NCI-H2029 treated with DMSO at 0.1 percent for 48 hours (cell line): Measurements from ENCODE around the gene BOC.

Source experiments
- DNase-seq: peaks from one replicate; lab custom pipeline; 2025; lab: John Stamatoyannopoulos, UW

BOC gene

GRCh38 chr3:113251817-113252216, 40.5 kb downstream of the BOC start:
- DNase-seq = no peak

DNA sequence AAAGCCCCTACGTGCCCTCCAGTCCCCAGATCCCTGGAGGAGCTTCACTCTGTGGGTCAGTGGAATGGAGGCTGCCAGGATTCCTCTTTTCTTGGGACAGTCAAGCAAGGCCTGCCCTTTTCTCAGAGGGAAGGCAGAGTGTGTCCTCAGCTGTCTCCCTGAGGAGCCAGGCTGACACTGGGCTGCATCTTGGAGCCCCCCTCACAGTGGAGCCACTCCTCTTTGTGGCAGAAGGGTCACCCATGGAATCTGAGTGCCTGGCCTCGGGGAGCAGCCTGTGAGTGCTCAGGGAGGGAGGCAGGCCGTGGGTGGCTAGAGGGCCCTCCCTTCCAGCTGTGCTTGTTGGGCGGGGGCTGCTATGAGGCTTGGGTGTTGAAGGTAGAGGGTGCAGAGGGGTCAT, 41.2 kb downstream of the BOC start:
- DNase-seq = no peak

GRCh38 chr3:113253702-113254101, 42.3 kb downstream of the BOC start:
- no peak for DNase-seq

DNA sequence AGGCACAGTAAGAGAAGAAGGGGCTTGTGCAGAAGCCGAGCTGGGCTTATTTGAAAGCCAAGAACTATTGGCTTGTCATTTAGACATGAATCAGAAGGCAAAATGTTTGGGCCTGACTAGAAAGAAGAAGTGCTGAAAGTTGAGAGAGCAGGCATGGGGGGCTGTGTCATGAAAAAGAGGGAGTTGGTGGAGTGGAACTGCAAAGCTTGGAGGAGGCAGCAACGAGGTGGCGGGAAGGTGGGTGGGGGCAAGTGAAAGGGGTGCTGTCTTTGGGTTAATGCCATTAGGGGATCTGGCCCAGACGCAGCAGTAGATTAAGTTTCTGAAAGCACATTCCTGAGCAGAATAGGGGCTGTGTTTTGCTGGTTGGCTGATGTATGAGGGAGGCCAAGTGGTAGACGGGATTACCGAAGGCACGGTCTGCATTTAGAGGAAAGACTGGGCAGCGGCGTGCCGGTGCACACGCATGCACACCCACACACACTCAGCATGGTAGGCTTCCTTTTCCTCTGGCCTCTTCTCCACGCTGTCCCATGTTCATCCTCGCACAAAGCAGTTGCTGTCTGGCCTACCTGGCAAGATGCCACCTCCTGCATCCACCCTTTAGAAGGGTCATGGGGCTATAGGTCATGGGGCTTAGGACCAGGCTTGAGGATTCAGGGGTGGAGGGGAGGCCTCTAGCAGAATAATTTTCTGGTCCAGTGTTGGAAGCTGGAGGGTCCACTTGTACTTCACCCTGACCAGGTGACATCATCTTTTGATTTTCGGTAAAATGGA, 43.0 kb downstream of the BOC start:
- DNase-seq = no peak

DNA sequence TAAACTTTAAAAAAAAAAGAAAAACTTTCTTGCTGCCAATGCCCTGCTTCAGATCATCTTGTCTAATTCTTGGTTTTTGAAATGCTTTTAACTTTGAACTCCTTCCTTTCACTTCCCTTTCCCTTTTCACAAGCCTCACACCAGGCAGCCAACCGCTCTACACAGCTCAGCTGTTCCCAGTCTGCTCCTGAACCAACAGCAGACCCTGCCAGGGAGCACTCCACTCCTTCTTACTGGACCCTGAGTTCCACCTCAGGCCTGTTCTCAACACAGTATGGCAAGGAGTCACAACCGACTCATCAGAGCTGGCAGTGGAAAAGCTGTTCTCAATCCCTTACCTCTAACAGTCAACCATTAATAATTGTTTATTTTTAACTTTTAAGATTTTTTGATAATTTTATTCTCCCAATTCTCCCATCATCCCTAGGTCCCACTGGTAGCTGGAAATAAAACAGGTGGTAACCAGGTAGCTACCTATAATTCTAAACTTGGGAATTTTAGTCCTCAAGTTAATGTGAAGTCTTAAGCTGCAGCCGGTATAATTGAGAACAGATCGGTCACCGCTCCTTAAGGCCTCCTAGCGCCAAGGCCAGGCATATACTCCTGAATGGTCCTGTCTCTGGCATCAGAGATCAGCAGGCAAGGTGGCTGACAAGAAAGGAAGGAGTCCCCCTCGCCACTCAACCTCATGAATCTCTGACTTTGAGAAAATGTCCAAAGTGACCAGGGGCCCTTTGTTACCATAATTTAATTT, 43.9 kb downstream of the BOC start:
- DNase-seq = no peak

- no peak for DNase-seq
These were observed 44.7 kb downstream of the BOC start for GRCh38 chr3:113255854-113256615.

- no peak for DNase-seq
These were observed 47.0 kb downstream of the BOC start for GRCh38 chr3:113258361-113258760.

- no peak for DNase-seq
These were observed 47.8 kb downstream of the BOC start for GRCh38 chr3:113259196-113259595.

DNA sequence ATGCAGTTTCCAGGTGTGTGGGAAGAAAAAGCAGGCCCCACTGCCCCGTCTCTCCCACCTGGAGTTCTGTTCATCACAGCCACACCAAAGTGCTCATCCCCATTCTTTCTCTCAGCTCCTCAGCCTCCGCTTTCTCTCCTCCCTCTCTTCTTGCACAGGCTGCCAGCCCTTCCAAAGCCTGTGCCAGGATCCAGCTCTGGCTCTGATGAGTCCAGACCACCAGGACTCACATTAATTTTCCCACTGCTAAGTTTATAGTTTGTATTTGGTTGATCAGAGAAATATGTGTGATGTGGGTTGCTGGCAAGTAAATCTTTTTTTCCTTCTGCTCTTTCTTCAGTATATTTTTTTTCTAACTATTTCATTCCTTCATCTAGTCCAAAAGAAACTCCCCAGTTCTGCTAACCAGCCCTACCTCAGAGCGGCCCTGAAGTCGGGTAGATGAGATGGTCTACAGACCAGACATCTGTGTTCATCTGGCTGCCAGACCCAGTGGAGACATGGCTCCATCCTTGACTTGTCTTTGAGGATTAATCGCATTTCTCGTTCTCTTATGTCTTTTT, 49.8 kb downstream of the BOC start:
- no peak for DNase-seq

GRCh38 chr3:113261626-113262303, 50.4 kb downstream of the BOC start:
- peak; percentile 76 for DNase-seq

DNA sequence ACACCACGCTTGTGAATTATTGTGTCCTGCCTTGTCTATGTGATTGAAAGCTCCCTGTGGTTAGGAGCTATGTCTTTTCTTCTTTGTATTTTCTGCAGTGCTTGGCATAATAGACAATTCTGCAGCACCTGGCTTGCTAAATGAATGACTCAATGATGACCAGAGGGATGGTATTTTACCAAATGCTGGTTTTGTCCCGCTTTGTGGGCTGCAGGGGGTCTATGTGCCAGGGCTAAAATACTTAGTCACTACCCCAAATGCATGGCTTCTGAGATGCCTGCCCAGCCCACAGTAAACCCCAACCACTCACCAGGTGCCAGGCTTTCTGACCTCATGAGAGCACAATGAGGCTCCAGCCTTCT, 50.9 kb downstream of the BOC start:
- no peak for DNase-seq

GRCh38 chr3:113263020-113263419, 51.7 kb downstream of the BOC start:
- no peak for DNase-seq

DNA sequence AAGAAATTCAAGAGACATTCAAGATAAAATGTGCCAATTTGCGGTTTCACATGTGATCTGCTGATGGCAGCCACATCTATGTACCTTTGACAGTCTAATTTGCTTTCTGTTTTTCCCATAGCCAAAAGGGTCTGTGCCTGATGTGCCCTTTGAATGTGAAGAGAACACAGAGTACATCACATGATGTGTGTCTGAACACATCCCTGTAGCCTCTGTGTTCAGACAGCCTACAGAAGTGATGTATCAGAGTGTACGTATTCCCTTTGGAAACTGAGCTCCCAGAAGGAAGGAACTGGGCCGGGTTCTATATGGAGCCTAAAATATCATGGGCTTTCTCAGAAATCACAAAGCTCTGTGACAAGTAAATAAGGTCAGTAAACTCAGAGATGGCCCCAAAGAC, 52.4 kb downstream of the BOC start:
- DNase-seq = no peak

DNA sequence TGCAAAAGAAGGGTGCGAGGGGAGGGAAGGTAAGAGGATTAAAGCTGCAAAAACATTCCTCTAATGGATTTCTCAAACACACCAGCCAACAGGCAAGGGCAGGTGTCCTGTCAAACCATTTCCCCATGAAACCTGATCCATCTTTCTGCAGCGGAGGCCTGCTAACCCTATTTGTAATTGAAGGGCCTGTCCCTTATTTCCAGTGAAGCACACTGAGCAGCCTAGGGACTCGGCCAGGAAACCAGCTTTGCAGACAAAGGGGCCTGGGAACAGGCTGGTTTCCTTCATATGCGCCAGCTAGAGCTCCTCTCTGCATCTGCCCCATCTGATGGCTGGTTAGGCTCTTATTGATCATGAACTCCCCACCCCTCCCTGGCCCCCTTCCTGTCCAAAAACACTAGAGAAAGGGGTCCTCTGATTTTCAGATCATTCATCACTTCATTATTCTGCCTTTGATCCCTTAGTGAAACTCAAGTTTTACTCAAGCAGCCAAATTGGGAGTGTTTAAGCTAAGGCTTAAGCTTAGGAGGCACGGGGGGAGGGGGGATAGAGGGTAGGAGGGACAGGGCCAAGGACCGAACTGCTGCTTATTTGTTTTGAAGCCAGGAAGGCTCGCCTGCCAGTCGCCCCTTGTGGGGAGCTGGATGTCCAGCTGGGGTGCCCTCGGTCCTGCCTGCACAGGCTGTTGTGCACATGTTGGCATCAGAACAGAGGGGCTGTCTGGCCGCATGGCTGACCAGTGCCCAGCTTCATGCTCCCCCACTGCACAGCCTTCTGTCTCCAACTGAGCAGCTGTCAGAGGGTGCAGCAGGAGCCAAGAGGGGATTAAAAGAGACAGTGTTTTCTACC, 53.1 kb downstream of the BOC start:
- peak; percentile 36 for DNase-seq

DNA sequence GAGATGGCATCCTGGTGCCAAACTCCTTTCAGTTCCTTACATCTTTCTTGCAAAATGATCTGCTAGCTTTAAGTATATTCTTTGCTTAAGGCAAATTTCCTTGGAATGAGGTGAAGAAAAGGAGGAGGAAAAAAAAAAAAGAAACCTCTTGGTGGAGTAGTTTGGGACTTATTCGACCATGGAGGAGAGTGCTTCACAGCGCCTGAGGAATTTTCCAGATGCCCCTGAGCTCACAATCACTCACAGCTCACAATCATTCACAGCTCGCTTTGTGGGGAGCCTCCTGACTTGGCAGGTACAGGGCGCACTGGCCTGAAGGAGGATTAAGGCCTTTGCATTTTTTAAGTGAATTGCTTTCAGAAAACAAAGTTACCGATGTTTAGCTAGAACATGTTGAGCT, 53.9 kb downstream of the BOC start:
- no peak for DNase-seq

GRCh38 chr3:113266738-113267137, 55.4 kb downstream of the BOC start:
- DNase-seq = peak; percentile 74

DNA sequence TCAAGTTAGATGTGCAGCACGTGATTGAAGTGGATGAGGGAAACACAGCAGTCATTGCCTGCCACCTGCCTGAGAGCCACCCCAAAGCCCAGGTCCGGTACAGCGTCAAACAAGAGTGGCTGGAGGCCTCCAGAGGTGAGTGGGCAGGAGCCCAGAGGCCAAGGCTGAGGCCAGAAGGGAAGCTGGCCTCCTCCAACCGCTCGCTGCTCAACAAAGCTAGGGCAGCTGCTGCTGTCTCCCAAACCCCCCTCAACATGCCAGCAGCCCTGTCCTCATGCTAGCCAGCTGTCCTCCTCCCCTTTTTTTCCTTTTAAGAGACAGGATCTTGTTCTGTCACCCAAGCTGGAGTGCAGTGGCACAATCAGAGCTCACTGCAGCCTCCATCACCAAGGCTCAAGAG, 57.0 kb downstream of the BOC start:
- DNase-seq = no peak

DNA sequence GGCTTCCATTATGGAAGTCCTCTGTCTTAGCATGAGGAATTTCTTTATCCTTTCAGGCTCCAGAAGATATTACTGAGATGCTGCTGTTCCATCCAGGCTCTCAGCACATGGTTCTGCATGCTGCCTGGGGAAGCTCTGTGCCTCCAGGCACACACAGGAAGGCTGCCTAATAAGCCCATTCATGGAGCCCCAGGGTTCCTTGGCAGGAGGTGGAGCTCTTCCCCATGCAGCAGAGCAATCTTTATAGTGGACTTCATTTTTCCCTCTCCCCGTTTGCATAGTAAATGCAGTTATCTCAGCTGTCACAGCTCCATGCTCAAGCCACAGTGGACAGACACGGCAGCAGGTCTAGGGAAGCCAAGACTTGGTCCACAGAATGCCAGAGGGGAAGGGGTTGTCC, 57.6 kb downstream of the BOC start:
- no peak for DNase-seq

DNA sequence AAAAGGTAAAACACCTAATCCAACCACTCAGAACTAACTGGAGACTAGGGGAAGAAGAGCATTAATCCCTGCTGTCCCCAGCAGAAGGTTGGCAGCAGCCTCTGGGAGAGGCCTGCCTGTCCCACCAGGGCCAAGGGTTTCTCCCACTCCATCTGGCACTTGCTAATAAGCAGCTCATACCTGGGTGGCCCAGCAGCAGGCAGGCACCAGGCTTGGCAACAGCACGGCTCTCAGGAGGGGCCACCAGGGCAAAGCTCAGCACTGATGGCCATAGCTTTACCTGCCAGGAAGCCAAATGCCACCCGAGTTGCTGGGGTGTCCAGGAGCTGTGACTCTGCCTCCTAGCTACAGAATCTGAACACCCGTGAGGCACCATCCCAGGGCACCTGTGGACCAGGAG, 58.3 kb downstream of the BOC start:
- no peak for DNase-seq

GRCh38 chr3:113270068-113270467, 58.7 kb downstream of the BOC start:
- DNase-seq = no peak

DNA sequence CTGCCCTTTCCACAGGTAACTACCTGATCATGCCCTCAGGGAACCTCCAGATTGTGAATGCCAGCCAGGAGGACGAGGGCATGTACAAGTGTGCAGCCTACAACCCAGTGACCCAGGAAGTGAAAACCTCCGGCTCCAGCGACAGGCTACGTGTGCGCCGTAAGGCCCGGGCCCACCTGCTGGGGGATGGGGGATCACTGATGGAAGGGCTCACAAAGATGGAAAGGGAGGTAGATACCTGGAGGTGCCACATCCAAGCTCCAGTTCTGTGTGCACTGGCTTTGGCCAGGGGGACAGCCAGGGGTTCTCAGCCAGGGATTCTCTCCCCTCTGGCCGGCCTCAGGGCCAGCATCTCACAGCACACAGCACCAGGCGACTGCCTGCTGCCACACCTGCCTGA, 59.4 kb downstream of the BOC start:
- no peak for DNase-seq
